NCI-H82 treated with DMSO at 0.1 percent for 48 hours (cell line): Measurements from ENCODE around the gene YAE1.
"Not testable (repeated sequence)": the region's sequence is repeated elsewhere in the genome, so short reads cannot be mapped to it uniquely, and the experiment has no call there.

Source experiments
- DNase-seq: peaks from one replicate; lab custom pipeline; 2025; ENCODE audit not compliant: unreplicated experiment; lab: John Stamatoyannopoulos, UW

YAE1 gene

DNA sequence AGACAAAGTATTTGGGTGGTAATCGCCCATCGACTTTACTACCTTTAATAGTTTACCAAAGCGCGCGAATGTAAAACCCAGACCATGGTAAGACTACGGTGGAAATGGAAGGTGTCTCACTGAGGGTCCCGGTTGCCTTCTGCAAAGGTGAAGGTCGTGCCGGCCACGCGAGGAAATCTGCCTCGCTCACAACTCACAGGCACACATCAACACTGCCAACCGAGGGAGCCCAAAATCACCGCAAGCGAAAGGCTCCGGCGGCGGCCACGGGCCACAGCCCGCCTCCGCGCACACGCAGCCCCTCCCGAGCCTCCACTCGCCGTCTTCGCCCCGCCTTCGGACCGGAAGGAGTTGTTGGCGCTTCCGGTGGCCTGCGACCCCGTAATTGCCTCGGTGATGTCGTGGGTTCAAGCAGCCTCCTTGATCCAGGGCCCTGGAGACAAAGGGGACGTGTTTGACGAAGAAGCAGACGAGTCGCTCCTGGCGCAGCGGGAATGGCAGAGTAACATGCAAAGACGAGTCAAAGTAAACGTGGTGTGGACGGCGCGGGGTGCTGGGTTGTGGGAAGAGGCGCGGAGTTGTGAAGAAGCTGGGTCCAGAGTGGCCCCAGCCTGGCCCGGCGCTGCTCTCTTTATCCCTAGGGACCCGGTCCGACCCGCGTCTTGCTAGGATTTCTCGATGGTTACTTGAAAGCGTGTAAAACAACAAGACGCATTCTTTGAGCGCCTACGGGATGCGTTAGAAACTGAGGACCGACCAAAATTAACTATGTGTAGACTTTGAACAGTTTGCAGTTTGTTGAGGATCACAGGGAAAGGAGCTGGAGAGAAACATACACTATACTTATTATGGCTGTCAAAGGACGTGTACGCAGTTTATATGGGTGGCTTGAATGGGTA lies at the start of gene YAE1:
Gene YAE1, plus strand, starts transcription at position 382 of the 899 bp plus-strand sequence. Its CDS starts 15 bp downstream, at position 397.
- DNase-seq = peak; percentile 59

- DNase-seq = no peak
These were observed 49.7 kb upstream of the YAE1 start for GRCh38 chr7:39516498-39516897.

GRCh38 chr7:39517240-39517639 lies 49.0 kb upstream of the YAE1 start:
- DNase-seq = no peak

DNA sequence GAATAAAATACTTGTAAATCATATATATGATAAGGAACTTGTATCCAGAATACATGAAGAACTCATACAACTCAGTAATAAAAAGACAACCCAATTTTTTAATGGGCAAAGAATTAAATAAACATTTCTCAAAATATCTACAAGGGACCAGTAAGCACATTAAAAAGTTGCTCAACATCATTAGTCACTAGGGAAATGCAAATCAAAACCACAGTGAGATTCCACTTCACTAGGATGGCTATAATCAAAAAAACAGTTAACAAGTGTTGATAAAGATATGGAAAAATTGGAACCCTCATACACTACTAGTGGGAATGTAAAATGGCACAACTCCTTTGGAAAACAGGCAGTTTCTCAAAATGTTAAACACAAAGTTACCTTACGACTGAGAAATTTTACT lies 40.3 kb upstream of the YAE1 start:
- no peak for DNase-seq

DNA sequence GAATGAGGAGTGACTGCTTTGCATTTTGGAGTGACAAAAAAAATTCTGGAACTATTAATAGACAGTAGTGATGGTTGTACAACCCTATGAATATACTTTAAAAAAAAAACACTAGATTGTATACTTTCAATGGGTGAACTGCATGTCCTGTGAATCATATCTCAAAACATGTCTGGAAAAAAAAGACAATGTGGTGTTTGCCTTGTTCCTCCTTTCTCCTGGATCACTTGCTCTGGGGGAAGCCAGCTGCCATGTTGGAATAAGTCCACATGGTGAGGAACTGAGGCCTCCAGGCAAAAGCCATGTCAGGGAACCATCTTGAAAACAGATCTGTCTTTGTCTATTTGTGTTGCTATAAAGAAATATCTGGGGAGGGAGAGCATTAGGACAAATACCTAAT lies 39.5 kb upstream of the YAE1 start:
- no peak for DNase-seq

DNA sequence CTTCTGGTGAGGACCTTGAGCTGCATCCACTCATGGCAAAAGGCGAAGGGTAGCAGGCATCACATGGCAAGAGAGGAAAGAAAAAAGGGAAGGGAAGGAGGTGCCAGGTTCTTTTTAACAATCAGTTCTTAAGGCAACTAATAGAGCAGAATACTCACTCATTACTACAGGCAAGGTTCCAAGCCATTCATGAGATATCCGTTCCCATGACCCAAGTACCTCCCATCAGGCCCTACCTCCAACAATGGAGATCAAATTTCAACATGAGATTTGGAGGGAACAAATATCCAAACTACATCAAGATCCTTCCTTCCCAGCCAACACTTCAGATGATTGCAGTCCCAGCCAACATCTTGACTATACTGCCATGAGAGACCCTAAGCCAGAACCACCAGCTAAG lies 38.9 kb upstream of the YAE1 start:
- no peak for DNase-seq

- no peak for DNase-seq
These were observed 38.3 kb upstream of the YAE1 start for GRCh38 chr7:39527951-39528350.

DNA sequence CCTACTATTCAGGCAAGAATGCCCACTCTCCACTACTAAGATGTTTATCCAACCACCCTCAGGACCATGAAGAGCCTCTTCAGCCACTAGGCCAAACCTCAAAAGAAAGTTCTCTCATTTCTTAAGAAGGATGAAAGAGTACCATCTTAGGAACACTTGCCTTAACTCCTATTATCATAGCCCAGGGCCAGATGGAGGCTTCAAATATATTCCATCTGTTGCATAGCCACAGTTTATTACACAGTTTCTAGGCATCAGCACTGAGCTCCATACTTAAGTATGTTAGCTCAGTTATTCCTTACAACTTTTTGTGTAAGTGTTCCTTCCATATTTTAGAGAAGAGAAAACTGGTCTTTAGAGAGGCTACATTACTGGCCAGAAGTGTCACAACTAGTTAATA lies 37.4 kb upstream of the YAE1 start:
- DNase-seq = no peak

- no peak for DNase-seq
These were observed 36.6 kb upstream of the YAE1 start for GRCh38 chr7:39529582-39529981.

DNA sequence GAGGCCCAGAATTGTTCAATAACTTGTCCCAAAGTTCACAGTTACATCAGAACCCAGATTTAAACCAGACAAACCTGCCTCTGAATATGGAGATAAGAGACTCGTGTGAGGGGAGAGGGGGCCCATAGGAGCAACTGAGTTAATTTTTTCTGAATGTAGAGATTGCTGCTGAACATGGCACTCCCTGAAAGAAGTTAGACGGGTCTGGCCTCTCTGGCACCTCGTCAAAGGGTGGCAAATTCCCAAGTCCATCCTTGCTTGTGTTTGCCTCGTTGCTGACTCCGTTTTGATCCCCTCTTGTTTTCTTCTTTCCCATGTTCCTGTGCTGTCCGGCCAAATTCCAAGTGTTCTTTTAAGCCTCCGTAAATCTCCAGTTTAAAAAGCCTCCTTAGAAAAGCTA lies 35.2 kb upstream of the YAE1 start:
- no peak for DNase-seq

DNA sequence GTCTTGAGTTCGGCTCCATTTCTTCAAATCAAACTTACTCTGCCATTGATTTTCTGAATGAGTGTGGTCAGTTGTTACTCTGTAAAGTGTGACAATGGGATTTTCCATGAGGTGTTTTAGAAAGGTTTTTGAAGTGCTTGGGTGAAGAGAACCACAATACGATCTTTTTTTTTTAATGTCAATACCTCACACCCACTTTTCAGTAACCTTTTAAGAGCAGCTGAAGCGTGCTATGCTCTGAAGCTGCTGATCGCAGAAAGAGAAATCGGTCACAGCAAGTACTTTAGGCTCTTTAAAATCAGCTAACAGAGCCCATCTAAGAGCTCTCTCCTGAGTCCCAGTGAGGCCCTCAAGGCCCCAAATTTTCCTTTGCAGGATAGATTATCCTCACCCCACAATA lies 34.4 kb upstream of the YAE1 start:
- no peak for DNase-seq

- no peak for DNase-seq
These were observed 33.4 kb upstream of the YAE1 start for GRCh38 chr7:39532832-39533231.

- DNase-seq = no peak
These were observed 31.6 kb upstream of the YAE1 start for GRCh38 chr7:39534599-39534998.

GRCh38 chr7:39535064-39535463 lies 31.1 kb upstream of the YAE1 start:
- DNase-seq = no peak

GRCh38 chr7:39535720-39536119 lies 30.5 kb upstream of the YAE1 start:
- DNase-seq = no peak

- peak; percentile 85 for DNase-seq
These were observed 29.3 kb upstream of the YAE1 start for GRCh38 chr7:39536951-39537350.

GRCh38 chr7:39539816-39540215 lies 26.4 kb upstream of the YAE1 start:
- DNase-seq = no peak

DNA sequence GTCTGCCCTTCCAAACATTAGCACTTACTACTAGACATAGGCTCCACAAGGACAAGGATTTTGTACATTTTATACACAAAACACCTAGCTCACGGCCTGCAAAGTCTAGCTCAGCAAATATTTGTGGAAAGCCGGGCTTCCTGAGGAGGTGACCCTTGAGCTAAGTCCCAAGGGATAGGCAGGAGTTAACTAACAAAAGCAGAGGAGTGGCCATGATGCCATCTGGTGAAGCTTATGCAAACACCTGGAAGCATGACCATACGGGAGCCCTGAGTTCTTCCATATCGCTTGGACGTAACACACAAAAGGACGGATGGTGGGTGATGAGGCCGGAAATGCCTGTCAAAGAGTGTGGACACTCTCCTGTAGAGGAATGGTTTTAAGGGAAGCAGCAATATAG lies 25.9 kb upstream of the YAE1 start:
- peak; percentile 68 for DNase-seq

- DNase-seq = no peak
These were observed 24.7 kb upstream of the YAE1 start for GRCh38 chr7:39541511-39541910.

GRCh38 chr7:39544774-39545173 lies 21.4 kb upstream of the YAE1 start:
- not testable (repeated sequence) for DNase-seq

DNA sequence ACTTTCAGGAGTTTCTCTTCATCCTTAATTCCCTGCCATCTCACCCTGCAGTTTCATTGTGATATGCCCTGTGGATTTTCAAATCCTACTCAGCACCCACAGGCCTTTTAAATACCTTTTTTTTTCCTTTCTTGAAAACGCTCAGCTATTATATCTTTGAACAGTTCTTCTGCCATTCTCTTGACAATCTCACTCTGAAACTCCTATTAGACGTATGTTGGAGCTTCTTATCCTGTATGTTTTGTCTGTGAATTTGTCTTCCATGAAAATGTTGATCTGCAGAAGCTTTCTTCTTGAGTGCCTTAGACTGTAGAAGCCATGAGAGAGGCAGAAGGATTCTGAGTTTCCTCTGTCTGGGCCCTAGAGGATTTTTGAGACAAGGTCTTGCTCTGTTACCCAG lies 18.9 kb upstream of the YAE1 start:
- no peak for DNase-seq

GRCh38 chr7:39550411-39550810 lies 15.8 kb upstream of the YAE1 start:
- no peak for DNase-seq

DNA sequence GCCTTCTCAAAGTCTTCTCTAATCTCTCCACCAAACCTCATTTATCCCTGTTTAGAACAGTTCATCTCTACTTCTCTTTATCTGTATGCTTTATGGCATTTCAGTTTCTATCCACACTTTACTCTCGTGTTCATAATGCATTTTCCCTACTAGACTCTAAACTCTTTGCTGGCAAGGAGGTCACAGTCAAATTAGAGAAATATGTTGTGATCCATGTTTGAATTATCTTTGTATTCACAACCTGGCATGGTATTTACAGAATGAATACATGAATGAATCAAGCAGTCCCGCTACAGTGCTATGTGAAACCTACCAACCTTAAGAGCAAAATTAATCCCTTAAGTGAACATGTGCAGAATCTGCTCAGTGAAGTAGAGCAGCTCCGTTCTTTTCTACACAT lies 12.8 kb upstream of the YAE1 start:
- peak; percentile 34 for DNase-seq
